K562 (cell line): ENCODE measurements around the gene DYRK2. TPM values are rescaled to one million over a fixed set of nuclear protein-coding genes. Genes with fewer than 3 reads are reported as not detected.

Experiments
- CBX8 ChIP-seq: fragments of 200-600 bp; sonication (generic); IDR thresholded peaks from 2 replicates; pipeline ENCODE4 v1.6.1; 2012; ENCODE audit warnings: borderline replicate concordance, mixed run types, low read depth, mild to moderate bottlenecking, moderate library complexity, mixed read lengths, low read length, control low read depth, inconsistent platforms; ENCODE audit not compliant: poor library complexity, severe bottlenecking; ENCODE audit errors: extremely low read depth
- DIDO1 ChIP-seq: fragments of 450-650 bp; IDR thresholded peaks from 2 replicates; pipeline ENCODE4 v1.6.1; 2016; ENCODE audit warnings: low read depth, missing biosample characterization, missing genetic modification characterization
- ESRRA ChIP-seq: fragments of 450-650 bp; IDR thresholded peaks from 2 replicates; pipeline ENCODE4 v1.6.1; 2014; ENCODE audit warnings: low read depth, mild to moderate bottlenecking, moderate library complexity, borderline replicate concordance
- HIVEP1 ChIP-seq: fragments of 250-450 bp; sonication (Bioruptor Pico); IDR thresholded peaks from 2 replicates; pipeline ENCODE4 v1.4.0; 2020; ENCODE audit warnings: mild to moderate bottlenecking
- MYC ChIP-seq, 2 experiments: fragments of 250-450 bp in 1 of 2; sonication (Bioruptor Pico) in 1 of 2; IDR thresholded peaks; 2 replicates each; pipeline versions ENCODE4 v1.5.1 to v1.6.1; 2012 to 2021; ENCODE audit warnings: low read depth in 2 of 2, borderline replicate concordance in 1 of 2, improper control_type of control experiment in 1 of 2, low read length in 1 of 2, mild to moderate bottlenecking in 1 of 2, moderate library complexity in 1 of 2
- SAFB ChIP-seq: fragments of 200-400 bp; formaldehyde crosslinking; IDR thresholded peaks from 2 replicates; pipeline ENCODE4 v1.6.1; 2017; ENCODE audit warnings: low read depth, low read length, borderline replicate concordance
- SIN3B ChIP-seq: fragments of 450-650 bp; IDR thresholded peaks from 2 replicates; pipeline ENCODE4 v1.6.1; 2017; ENCODE audit warnings: low read depth, mild to moderate bottlenecking, moderate library complexity
- TARDBP ChIP-seq: fragments of 450-650 bp; IDR thresholded peaks from 2 replicates; pipeline ENCODE4 v1.6.1; 2016
- TRIM24 ChIP-seq, 2 experiments: fragments of 450-650 bp; IDR thresholded peaks; 2 replicates each; pipeline ENCODE4 v1.6.1; 2016
- U2AF1 ChIP-seq: fragments of 200-400 bp; formaldehyde crosslinking; optimal IDR thresholded peaks from 2 replicates; pipeline ENCODE3; 2017; ENCODE audit warnings: mild to moderate bottlenecking, low read depth, low read length, moderate library complexity
- ZEB2 ChIP-seq: fragments of 450-650 bp; IDR thresholded peaks from 2 replicates; pipeline ENCODE4 v1.6.1; 2016
- ZFX ChIP-seq: sonication (generic); formaldehyde crosslinking; IDR thresholded peaks from 2 replicates; pipeline ENCODE4 v1.8.0; 2022; ENCODE audit warnings: mild to moderate bottlenecking, missing genetic modification reagents, moderate library complexity
- ZNF143 ChIP-seq: sonication (generic); formaldehyde crosslinking; IDR thresholded peaks from 2 replicates; pipeline ENCODE4 v1.9.0; 2022; ENCODE audit warnings: mild to moderate bottlenecking, missing genetic modification reagents
- ZNF354B ChIP-seq: fragments of 250-450 bp; sonication (Bioruptor Pico); IDR thresholded peaks from 2 replicates; pipeline ENCODE4 v1.4.0; 2020
- polyA plus RNA-seq, 8 experiments: library from polyadenylated mRNA; depleted of rRNA in 4 of 8; stranded (reverse) in 5 of 8; unstranded in 3 of 8; fragments of >200 nt; fragmentation: Nextera tagmentation in 2 of 8; fragmentation: Illumina TruSeq in 1 of 8; extraction: Ambion mirVana in 2 of 8; extraction: Trizol in 1 of 8; gene quantifications; 2 replicates each; pipeline versions ENCODE4 v1.2.1 to v1.2.3, GENCODE V29; 2011 to 2014; ENCODE audit warnings: inconsistent platforms in 1 of 8, missing spikeins in 1 of 8
- total RNA-seq, 7 experiments: library from RNA; depleted of rRNA in 6 of 7; stranded (reverse); fragments of >200 nt in 6 of 7; fragmentation: Illumina TruSeq in 2 of 7; extraction: Trizol in 2 of 7; gene quantifications; 2 replicates each; pipeline versions ENCODE4 v1.2.1 to v1.2.3, GENCODE V29; 2011 to 2021; ENCODE audit warnings: low replicate concordance in 1 of 7
- TF ChIP-seq, protein P1 (sequence below): fragments of 200-400 bp; formaldehyde crosslinking; IDR thresholded peaks from 2 replicates; pipeline ENCODE4 v1.6.1; 2017; ENCODE audit warnings: mild to moderate bottlenecking, low read depth, low read length, moderate library complexity
- TF ChIP-seq, protein P2 (sequence below), 3 experiments: fragments of 200-800 bp in 1 of 3; sonication (Bioruptor generic) in 1 of 3; sonication (generic) in 1 of 3; formaldehyde crosslinking in 1 of 3; IDR thresholded peaks; 2 replicates each; pipeline versions ENCODE4 v1.6.1 to v1.8.0; 2016 to 2022; ENCODE audit warnings: mild to moderate bottlenecking in 2 of 3, missing compliant biosample characterization in 2 of 3, missing genetic modification characterization in 2 of 3, missing genetic modification reagents in 1 of 3
- TF ChIP-seq, protein P3 (sequence below): IDR thresholded peaks from 2 replicates; pipeline ENCODE4 v1.6.1; 2012; ENCODE audit warnings: low read depth, low read length, improper control_type of control experiment, borderline replicate concordance
- TF ChIP-seq, protein P4 (sequence below): fragments of 250-450 bp; sonication (Bioruptor Pico); IDR thresholded peaks from 2 replicates; pipeline ENCODE4 v1.4.0; 2020; ENCODE audit warnings: mild to moderate bottlenecking, moderate library complexity
- TF ChIP-seq, protein P5 (sequence below): sonication (generic); formaldehyde crosslinking; IDR thresholded peaks from 2 replicates; pipeline ENCODE4 v1.8.0; 2022; ENCODE audit warnings: mild to moderate bottlenecking, low read depth, missing genetic modification reagents

DYRK2 gene
- total and polyA plus RNA-seq, 9 of the 15 experiments (the other 6 are each of a cell fraction or from before 2014, with no cell fraction given) = 1.7 to 15.4 (median 8.4) TPM

DNA sequence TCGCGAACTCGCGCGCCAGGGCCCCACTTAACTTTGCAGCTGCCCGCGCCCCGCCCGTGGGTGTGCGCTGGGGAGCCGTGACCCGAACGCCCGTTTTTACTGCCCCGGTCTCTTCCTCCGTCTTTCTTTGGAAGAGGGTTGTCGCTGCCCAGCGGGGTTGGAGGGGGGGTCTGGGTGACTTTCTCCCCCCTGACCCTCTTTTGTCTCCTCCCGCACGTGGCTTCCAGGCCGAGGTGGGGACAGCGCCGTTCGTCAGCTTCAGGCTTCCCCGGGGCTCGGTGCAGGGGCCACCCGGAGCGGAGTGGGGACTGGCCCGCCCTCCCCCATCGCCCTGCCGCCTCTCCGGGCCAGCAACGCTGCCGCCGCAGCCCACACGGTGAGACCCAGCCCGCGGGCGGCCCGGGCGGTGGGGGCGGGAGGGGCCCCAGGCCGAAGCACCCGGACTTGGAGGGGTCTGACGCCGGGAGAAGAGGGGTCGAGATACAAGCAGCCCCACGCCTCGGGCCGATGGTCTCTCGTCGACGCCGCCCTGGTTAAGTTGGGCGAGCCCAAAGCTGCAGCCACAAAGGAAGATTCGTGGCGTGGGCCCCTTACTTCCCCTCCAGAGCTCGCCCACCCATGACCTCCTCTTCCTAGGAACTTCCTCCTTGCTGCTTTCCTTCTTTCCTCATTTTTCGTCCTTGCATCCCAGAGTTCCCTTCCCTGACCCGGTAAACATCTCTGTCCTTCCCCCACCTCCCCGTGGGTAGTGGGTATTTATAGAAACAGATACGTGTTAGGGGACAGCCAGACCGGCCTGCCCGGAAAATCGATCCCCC is 1.2 kb downstream of the DYRK2 start (continued):
- TF ChIP-seq, protein P1, sequence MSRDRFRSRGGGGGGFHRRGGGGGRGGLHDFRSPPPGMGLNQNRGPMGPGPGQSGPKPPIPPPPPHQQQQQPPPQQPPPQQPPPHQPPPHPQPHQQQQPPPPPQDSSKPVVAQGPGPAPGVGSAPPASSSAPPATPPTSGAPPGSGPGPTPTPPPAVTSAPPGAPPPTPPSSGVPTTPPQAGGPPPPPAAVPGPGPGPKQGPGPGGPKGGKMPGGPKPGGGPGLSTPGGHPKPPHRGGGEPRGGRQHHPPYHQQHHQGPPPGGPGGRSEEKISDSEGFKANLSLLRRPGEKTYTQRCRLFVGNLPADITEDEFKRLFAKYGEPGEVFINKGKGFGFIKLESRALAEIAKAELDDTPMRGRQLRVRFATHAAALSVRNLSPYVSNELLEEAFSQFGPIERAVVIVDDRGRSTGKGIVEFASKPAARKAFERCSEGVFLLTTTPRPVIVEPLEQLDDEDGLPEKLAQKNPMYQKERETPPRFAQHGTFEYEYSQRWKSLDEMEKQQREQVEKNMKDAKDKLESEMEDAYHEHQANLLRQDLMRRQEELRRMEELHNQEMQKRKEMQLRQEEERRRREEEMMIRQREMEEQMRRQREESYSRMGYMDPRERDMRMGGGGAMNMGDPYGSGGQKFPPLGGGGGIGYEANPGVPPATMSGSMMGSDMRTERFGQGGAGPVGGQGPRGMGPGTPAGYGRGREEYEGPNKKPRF = no peak
- TF ChIP-seq ZNF354B (CRISPR knock-in tag) = no peak
- no peak for TF ChIP-seq ZEB2
- no peak for TF ChIP-seq HIVEP1 (CRISPR knock-in tag)
- TF ChIP-seq TRIM24 (IDR thresholded peaks at IDR 0.05) = no peak
- no peak for TF ChIP-seq U2AF1
- no peak for TF ChIP-seq ZNF143 (CRISPR knock-in tag)
- no peak for TF ChIP-seq ESRRA
- peak; percentile 53; the same call in 1 of the 2 replicates for TF ChIP-seq ZFX (CRISPR knock-in tag)
- no peak for TF ChIP-seq DIDO1 (tag)
- TF ChIP-seq, protein P2, sequence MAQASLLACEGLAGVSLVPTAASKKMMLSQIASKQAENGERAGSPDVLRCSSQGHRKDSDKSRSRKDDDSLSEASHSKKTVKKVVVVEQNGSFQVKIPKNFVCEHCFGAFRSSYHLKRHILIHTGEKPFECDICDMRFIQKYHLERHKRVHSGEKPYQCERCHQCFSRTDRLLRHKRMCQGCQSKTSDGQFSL (CRISPR knock-in tag; IDR thresholded peaks at IDR 0.05) = peak; percentile 43; the same call in 1 of the 2 replicates
- TF ChIP-seq, protein P2 (tag; IDR thresholded peaks at IDR 0.05) = no peak
- TF ChIP-seq, protein P3, sequence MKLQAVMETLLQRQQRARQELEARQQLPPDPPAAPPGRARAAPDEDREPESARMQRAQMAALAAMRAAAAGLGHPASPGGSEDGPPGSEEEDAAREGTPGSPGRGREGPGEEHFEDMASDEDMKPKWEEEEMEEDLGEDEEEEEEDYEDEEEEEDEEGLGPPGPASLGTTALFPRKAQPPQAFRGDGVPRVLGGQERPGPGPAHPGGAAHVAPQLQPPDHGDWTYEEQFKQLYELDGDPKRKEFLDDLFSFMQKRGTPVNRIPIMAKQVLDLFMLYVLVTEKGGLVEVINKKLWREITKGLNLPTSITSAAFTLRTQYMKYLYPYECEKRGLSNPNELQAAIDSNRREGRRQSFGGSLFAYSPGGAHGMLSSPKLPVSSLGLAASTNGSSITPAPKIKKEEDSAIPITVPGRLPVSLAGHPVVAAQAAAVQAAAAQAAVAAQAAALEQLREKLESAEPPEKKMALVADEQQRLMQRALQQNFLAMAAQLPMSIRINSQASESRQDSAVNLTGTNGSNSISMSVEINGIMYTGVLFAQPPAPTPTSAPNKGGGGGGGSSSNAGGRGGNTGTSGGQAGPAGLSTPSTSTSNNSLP = no peak
- TF ChIP-seq MYC (IDR thresholded peaks at IDR 0.05; ENCODE audit: low read depth, low read length) = peak; percentile 52
- no peak for TF ChIP-seq MYC (CRISPR knock-in tag; IDR thresholded peaks at IDR 0.05; ENCODE audit: borderline replicate concordance, low read depth)
- TF ChIP-seq, protein P4, sequence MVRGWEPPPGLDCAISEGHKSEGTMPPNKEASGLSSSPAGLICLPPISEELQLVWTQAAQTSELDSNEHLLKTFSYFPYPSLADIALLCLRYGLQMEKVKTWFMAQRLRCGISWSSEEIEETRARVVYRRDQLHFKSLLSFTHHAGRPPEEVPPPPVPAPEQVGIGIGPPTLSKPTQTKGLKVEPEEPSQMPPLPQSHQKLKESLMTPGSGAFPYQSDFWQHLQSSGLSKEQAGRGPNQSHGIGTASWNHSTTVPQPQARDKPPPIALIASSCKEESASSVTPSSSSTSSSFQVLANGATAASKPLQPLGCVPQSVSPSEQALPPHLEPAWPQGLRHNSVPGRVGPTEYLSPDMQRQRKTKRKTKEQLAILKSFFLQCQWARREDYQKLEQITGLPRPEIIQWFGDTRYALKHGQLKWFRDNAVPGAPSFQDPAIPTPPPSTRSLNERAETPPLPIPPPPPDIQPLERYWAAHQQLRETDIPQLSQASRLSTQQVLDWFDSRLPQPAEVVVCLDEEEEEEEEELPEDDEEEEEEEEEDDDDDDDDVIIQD (CRISPR knock-in tag) = no peak
- TF ChIP-seq, protein P5, sequence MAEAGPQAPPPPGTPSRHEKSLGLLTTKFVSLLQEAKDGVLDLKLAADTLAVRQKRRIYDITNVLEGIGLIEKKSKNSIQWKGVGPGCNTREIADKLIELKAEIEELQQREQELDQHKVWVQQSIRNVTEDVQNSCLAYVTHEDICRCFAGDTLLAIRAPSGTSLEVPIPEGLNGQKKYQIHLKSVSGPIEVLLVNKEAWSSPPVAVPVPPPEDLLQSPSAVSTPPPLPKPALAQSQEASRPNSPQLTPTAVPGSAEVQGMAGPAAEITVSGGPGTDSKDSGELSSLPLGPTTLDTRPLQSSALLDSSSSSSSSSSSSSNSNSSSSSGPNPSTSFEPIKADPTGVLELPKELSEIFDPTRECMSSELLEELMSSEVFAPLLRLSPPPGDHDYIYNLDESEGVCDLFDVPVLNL (CRISPR knock-in tag) = no peak
- no peak for TF ChIP-seq TARDBP
- TF ChIP-seq SAFB = peak; percentile 91
- TF ChIP-seq SIN3B = no peak
- no peak for TF ChIP-seq CBX8
